ENCODE data around the gene ITGA5. TPM values are rescaled to one million over a fixed set of nuclear protein-coding genes. Genes with fewer than 3 reads are reported as not detected.
A peak's percentile ranks its signal among the peaks of the same experiment; 100 is the strongest.

ITGA5 gene
- total RNA-seq, 1 donor from 2014 or later: 1.8 TPM

DNA sequence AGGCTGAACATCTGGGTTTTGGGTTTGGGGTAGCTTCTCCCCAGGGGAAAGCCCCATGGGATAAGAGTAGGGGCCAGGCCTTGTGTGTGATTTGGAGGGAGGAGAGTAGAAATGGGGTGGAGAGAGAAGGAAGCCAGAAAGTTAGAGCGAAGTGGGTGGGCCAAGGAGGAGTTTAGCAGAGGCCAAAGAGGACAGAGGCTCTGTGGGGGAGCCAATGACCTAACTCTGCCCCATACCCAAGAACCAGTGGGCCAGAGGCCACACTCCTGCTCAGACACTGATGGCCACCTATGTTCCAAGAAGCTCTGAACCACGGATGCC is 43.8 kb downstream of the ITGA5 start:
- H3K27ac Mint-ChIP-seq (ENCODE audit: unreplicated experiment): no peak overlapping the region
- H3K4me3 Mint-ChIP-seq (ENCODE audit: unreplicated experiment): no peak overlapping the region
- H3K36me3 Mint-ChIP-seq (ENCODE audit: unreplicated experiment): no peaks in the 10 kb centered on the region
- H3K27me3 Mint-ChIP-seq (ENCODE audit: unreplicated experiment): peaks cover 9% of the 10 kb centered on the region
- DNase-seq: no peak
- H3K4me1 Mint-ChIP-seq (ENCODE audit: low read depth, unreplicated experiment): peaks cover 19% of the 10 kb centered on the region
- TF ChIP-seq CTCF (IDR thresholded peaks at IDR 0.05; ENCODE audit: partially characterized antibody, unreplicated experiment): no peak
- peaks cover 3% of the 10 kb centered on the region for H3K9me3 Mint-ChIP-seq (ENCODE audit: unreplicated experiment)

DNA sequence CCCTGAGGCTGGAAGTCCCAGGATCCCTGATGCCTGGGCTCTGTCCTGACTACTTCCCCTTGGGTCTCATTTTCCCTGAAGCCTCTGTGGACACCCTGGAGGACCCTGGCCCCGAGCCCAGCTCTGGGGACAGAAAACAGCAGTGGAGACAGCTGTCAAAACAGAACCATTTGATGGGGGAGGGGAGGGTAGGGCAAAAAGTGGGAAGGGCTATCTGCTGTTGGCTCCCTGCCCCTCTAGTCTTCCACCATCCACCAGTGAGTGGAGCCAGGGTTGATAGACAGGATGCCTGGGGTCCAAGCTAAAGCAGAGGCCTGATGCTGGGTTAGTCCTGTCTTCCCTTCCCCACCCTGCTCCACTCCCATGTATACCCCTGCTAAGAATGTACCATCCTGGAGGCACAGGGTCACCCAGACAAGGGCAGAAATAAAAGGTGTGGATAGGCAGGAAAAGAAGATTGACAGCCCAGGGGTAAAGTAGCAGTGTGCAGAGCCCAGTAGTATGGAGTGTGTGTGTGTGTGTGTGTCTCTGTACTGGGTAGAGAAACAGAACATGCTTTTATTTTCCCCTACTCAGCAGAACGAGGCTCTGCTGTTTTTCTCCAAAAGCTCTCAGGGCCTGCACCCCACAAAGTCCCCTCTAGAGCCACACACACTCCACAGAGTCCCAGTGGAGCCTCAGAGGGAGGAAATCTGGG is 44.4 kb downstream of the ITGA5 start:
- DNase-seq: no peak
- H3K4me3 Mint-ChIP-seq (ENCODE audit: unreplicated experiment): no peak overlapping the region
- TF ChIP-seq CTCF (IDR thresholded peaks at IDR 0.05; ENCODE audit: partially characterized antibody, unreplicated experiment): no peak
- peaks cover 2% of the 10 kb centered on the region for H3K9me3 Mint-ChIP-seq (ENCODE audit: unreplicated experiment)
- peaks cover 9% of the 10 kb centered on the region for H3K27me3 Mint-ChIP-seq (ENCODE audit: unreplicated experiment)
- no peak overlapping the region for H3K27ac Mint-ChIP-seq (ENCODE audit: unreplicated experiment)
- H3K36me3 Mint-ChIP-seq (ENCODE audit: unreplicated experiment): no peaks in the 10 kb centered on the region
- peaks cover 17% of the 10 kb centered on the region for H3K4me1 Mint-ChIP-seq (ENCODE audit: low read depth, unreplicated experiment)

DNA sequence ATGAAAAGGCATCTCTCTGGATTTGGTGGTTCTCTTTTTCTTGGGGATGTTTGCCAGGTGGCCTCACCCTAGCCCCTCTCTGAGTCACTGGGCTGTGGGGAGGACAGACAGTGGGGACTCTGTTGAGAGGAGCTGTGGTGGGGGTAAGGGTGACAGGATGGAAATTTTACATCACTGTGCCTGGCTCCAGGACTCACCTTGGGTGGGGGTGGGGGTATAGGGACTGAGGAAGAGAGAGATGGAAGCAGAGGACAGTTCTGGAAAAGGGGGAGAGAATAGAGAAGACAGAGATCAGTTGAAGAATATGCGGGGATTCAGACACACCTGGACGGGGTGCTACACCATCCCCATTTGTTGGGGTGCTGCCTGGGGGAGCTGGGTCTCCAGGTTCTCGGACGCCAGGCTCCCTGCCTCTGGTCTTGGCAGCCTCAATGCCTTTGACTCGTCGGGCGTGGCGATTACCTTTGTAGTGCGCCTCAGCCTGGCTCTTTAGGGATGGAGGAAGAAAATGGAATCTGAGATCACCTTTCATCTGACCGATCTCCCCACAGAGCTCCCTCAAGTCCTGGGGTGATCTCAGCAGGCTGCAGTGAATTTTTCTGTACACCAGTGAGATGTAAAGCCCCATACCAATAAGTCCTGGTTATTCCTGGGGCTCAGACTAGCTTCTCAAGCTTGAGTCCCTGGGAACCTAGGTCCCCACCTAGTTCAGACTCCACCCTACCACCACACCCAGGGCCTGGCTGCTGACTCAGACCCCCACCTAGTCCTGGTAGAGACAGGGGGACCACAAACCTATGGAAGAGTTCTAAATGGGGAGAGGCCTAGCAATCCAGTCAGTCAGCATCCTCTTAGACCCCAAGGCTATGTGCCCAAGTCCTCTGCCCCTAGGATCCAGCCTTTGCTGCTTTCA is 45.2 kb downstream of the ITGA5 start:
- Mint-ChIP-seq H3K9me3 (ENCODE audit: unreplicated experiment) (peaks cover 2% of the 10 kb centered on the region), H3K4me1 (ENCODE audit: low read depth, unreplicated experiment) (peaks cover 17% of the 10 kb centered on the region), H3K4me3 (ENCODE audit: unreplicated experiment) (peak overlapping the region; percentile 3), H3K36me3 (ENCODE audit: unreplicated experiment) (no peaks in the 10 kb centered on the region), H3K27me3 (ENCODE audit: unreplicated experiment) (peaks cover 12% of the 10 kb centered on the region), H3K27ac (ENCODE audit: unreplicated experiment) (no peak overlapping the region)
- DNase-seq: no peak
- TF ChIP-seq CTCF (IDR thresholded peaks at IDR 0.05; ENCODE audit: partially characterized antibody, unreplicated experiment): no peak

DNA sequence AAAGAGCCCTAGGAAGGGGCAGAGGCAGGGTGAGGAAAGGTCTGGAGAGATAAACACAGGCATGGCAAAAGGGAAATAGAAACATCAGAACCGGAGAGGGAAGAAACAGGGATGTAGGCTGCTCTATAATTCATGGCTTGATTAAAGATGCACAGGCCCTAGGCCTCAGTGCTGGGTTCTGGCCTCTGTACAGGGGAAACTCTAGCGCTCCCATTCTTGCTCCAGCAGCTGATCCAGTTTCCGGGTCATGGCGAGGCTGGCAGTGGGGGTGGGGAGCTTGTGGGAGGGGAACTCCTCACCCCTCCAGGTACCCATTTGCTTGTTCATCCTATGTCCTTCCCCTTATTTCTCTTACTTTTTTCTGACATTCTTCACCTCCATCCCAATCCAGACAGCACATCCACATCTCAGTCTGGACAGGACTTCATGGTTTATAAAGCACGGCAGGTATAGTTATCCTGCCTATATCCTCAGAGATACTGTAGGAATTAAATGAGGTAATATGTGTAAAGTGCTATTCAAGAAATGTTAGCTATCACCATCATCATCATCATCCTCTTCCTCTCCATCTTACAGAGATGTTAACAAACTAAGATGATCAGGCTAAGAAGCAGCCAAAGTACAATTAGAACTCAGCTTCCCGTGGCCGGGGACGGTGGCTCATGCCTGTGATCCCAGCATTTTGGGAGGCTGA is 46.8 kb downstream of the ITGA5 start:
- Mint-ChIP-seq H3K27me3 (ENCODE audit: unreplicated experiment) (peaks cover 6% of the 10 kb centered on the region), H3K27ac (ENCODE audit: unreplicated experiment) (no peak overlapping the region), H3K4me3 (ENCODE audit: unreplicated experiment) (no peak overlapping the region), H3K36me3 (ENCODE audit: unreplicated experiment) (no peaks in the 10 kb centered on the region), H3K4me1 (ENCODE audit: low read depth, unreplicated experiment) (peaks cover 22% of the 10 kb centered on the region), H3K9me3 (ENCODE audit: unreplicated experiment) (no peaks in the 10 kb centered on the region)
- no peak for TF ChIP-seq CTCF (IDR thresholded peaks at IDR 0.05; ENCODE audit: partially characterized antibody, unreplicated experiment)
- no peak for DNase-seq

Data from glutamatergic neuron (in vitro differentiated cells).